Measurements from ENCODE around the gene CYP2S1. TPM values are rescaled to one million over a fixed set of nuclear protein-coding genes. Genes with fewer than 3 reads are reported as not detected.

CYP2S1 gene
- total and polyA plus RNA-seq, 2 experiments from 2014 or later: 130 to 315 TPM

- TF ChIP-seq REST (IDR thresholded peaks at IDR 0.05; ENCODE audit: unreplicated experiment): no peak
- TF ChIP-seq POLR2AphosphoS5 (IDR thresholded peaks at IDR 0.05; ENCODE audit: low read depth): no peak
Measured at GRCh38 chr19:41255171-41255570, 62.2 kb downstream of the CYP2S1 start (continued).

Other genes with a start within 250 kb of the CYP2S1 start
- gene CYP2B6, start 201.9 kb upstream of the CYP2S1 start, total RNA-seq (2014; rRNA removed; shearing (Covaris generic)): 1.2 and 8.4 TPM in 2 replicates
- gene CYP2B6, start 201.9 kb upstream of the CYP2S1 start, polyA plus RNA-seq (2016; fragmentation: Nextera tagmentation; extraction: Ambion mirVana): 2.9 and 3.9 TPM in 2 replicates
- gene CYP2A13, start 104.8 kb upstream of the CYP2S1 start, total RNA-seq (2014; rRNA removed; shearing (Covaris generic)): 0.35 and 0.50 TPM in 2 replicates
- gene CYP2A13, start 104.8 kb upstream of the CYP2S1 start, polyA plus RNA-seq (2016; fragmentation: Nextera tagmentation; extraction: Ambion mirVana): 0.27 and 0.40 TPM in 2 replicates
- not detected in 2 replicates for gene CYP2F1, start 78.8 kb upstream of the CYP2S1 start, total RNA-seq (2014; rRNA removed; shearing (Covaris generic))
- 0.99 and 1.1 TPM in 2 replicates for gene CYP2F1, start 78.8 kb upstream of the CYP2S1 start, polyA plus RNA-seq (2016; fragmentation: Nextera tagmentation; extraction: Ambion mirVana)
- gene AXL, start 26.0 kb downstream of the CYP2S1 start, total RNA-seq (2014; rRNA removed; shearing (Covaris generic)): 23.7 and 28.4 TPM in 2 replicates
- gene AXL, start 26.0 kb downstream of the CYP2S1 start, polyA plus RNA-seq (2016; fragmentation: Nextera tagmentation; extraction: Ambion mirVana): 7.5 and 9.0 TPM in 2 replicates
- 166 and 204 TPM in 2 replicates for gene HNRNPUL1, start 71.2 kb downstream of the CYP2S1 start, total RNA-seq (2014; rRNA removed; shearing (Covaris generic))
- 204 and 207 TPM in 2 replicates for gene HNRNPUL1, start 71.2 kb downstream of the CYP2S1 start, polyA plus RNA-seq (2016; fragmentation: Nextera tagmentation; extraction: Ambion mirVana)
- gene CCDC97, start 117.0 kb downstream of the CYP2S1 start, total RNA-seq (2014; rRNA removed; shearing (Covaris generic)): 8.0 and 9.7 TPM in 2 replicates
- gene CCDC97, start 117.0 kb downstream of the CYP2S1 start, polyA plus RNA-seq (2016; fragmentation: Nextera tagmentation; extraction: Ambion mirVana): 8.2 and 11.0 TPM in 2 replicates
- 6.7 and 7.9 TPM in 2 replicates for gene TGFB1, start 160.7 kb downstream of the CYP2S1 start, total RNA-seq (2014; rRNA removed; shearing (Covaris generic))
- 0.99 and 1.4 TPM in 2 replicates for gene TGFB1, start 160.7 kb downstream of the CYP2S1 start, polyA plus RNA-seq (2016; fragmentation: Nextera tagmentation; extraction: Ambion mirVana)
- 2.7 and 3.0 TPM in 2 replicates for gene B9D2, start 170.9 kb downstream of the CYP2S1 start, total RNA-seq (2014; rRNA removed; shearing (Covaris generic))
- gene B9D2, start 170.9 kb downstream of the CYP2S1 start, polyA plus RNA-seq (2016; fragmentation: Nextera tagmentation; extraction: Ambion mirVana): 4.9 and 7.4 TPM in 2 replicates
- gene TMEM91, start 183.3 kb downstream of the CYP2S1 start, total RNA-seq (2014; rRNA removed; shearing (Covaris generic)): 9.3 and 9.5 TPM in 2 replicates
- 8.1 and 10.6 TPM in 2 replicates for gene TMEM91, start 183.3 kb downstream of the CYP2S1 start, polyA plus RNA-seq (2016; fragmentation: Nextera tagmentation; extraction: Ambion mirVana)
- gene EXOSC5, start 204.1 kb downstream of the CYP2S1 start, total RNA-seq (2014; rRNA removed; shearing (Covaris generic)): 65.1 and 65.4 TPM in 2 replicates
- 116 and 125 TPM in 2 replicates for gene EXOSC5, start 204.1 kb downstream of the CYP2S1 start, polyA plus RNA-seq (2016; fragmentation: Nextera tagmentation; extraction: Ambion mirVana)
- gene BCKDHA, start 204.6 kb downstream of the CYP2S1 start, total RNA-seq (2014; rRNA removed; shearing (Covaris generic)): 31.3 and 42.4 TPM in 2 replicates
- 14.2 and 15.0 TPM in 2 replicates for gene BCKDHA, start 204.6 kb downstream of the CYP2S1 start, polyA plus RNA-seq (2016; fragmentation: Nextera tagmentation; extraction: Ambion mirVana)
- gene B3GNT8, start 234.2 kb downstream of the CYP2S1 start, total RNA-seq (2014; rRNA removed; shearing (Covaris generic)): 0.70 and 1.8 TPM in 2 replicates
- gene B3GNT8, start 234.2 kb downstream of the CYP2S1 start, polyA plus RNA-seq (2016; fragmentation: Nextera tagmentation; extraction: Ambion mirVana): 0.71 TPM in 2 replicates
- 83.5 and 86.5 TPM in 2 replicates for gene DMAC2, start 246.7 kb downstream of the CYP2S1 start, total RNA-seq (2014; rRNA removed; shearing (Covaris generic))
- gene DMAC2, start 246.7 kb downstream of the CYP2S1 start, polyA plus RNA-seq (2016; fragmentation: Nextera tagmentation; extraction: Ambion mirVana): 74.5 and 77.2 TPM in 2 replicates
- not detected in 2 replicates for gene ERICH4, start 249.9 kb downstream of the CYP2S1 start, total RNA-seq (2014; rRNA removed; shearing (Covaris generic))
- gene ERICH4, start 249.9 kb downstream of the CYP2S1 start, polyA plus RNA-seq (2016; fragmentation: Nextera tagmentation; extraction: Ambion mirVana): not detected in 2 replicates

Measured in GM23338 (cell line).